NT2/D1 (cell line): ENCODE results near the gene TROAP.

Experiments
- YY1 ChIP-seq: IDR thresholded peaks from 2 replicates; pipeline ENCODE4 v1.6.1; 2011; ENCODE audit not compliant: insufficient read length, insufficient read depth
- ZNF274 ChIP-seq: IDR thresholded peaks from 2 replicates; pipeline ENCODE4 v1.6.1; 2011; ENCODE audit warnings: mild to moderate bottlenecking, low read depth, low read length

GRCh38 chr12:49323524-49324097 is 556 bp downstream of the TROAP start:
- TF ChIP-seq YY1 (no peak), ZNF274 (no peak)
